GM21528 (cell line): ENCODE measurements around the gene GATD1.

ENCODE experiments used
- ATAC-seq: cut with Tn5 transposase; IDR thresholded peaks from one replicate; pipeline ENCODE4 v1.9.1; 2021; ENCODE audit warnings: mild to moderate bottlenecking, moderate library complexity; ENCODE audit not compliant: unreplicated experiment, low FRiP score

GATD1 gene

GRCh38 chr11:782264-783174 lies 5.2 kb upstream of the GATD1 start:
- no peak for ATAC-seq

- no peak for ATAC-seq
These were observed 2.8 kb upstream of the GATD1 start for GRCh38 chr11:779955-780532.

GRCh38 chr11:778976-779954 lies 2.0 kb upstream of the GATD1 start:
- no peak for ATAC-seq

- ATAC-seq = peak; percentile 37
These were observed 563 bp downstream of the GATD1 start for GRCh38 chr11:776561-777287.

- no peak for ATAC-seq
These were observed 1.1 kb downstream of the GATD1 start for GRCh38 chr11:776263-776560.

DNA sequence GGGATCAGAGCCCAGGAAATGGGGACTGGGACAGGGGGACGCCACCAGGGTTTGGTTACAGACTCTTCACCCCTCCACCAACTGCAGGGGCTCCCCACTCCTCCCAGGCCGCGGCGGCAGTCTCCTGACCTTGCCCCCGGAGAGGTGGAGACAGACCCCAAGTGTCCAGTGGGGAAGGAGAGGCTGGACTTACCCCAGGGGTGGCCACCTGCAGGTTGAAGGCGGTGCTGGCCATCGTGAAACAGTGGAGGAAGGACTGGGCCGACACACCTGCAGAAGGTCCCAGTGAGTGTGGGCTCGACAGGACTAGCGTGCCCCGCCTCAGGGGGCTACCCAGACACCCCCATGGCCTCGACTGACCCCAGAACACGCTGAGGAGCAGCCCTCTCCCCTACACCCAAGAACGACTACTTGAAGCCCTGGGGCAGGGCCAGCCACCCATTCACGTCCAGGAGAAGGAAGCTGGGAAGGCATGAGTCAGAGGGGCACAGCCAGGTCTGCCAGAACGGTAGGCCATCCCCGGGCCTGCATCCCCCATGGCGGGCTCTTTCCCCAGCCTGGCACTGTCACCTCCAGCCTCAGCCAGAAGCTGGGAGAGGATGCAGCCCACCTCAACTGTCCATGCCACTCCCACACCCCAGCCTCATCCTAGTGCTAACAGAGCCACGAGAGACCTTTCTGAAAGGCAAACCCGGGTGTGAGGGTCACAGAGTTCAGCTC lies 2.3 kb downstream of the GATD1 start:
- no peak for ATAC-seq

GRCh38 chr11:773830-774229 lies 3.5 kb downstream of the GATD1 start:
- no peak for ATAC-seq

GRCh38 chr11:773425-773824 lies 3.9 kb downstream of the GATD1 start:
- no peak for ATAC-seq

DNA sequence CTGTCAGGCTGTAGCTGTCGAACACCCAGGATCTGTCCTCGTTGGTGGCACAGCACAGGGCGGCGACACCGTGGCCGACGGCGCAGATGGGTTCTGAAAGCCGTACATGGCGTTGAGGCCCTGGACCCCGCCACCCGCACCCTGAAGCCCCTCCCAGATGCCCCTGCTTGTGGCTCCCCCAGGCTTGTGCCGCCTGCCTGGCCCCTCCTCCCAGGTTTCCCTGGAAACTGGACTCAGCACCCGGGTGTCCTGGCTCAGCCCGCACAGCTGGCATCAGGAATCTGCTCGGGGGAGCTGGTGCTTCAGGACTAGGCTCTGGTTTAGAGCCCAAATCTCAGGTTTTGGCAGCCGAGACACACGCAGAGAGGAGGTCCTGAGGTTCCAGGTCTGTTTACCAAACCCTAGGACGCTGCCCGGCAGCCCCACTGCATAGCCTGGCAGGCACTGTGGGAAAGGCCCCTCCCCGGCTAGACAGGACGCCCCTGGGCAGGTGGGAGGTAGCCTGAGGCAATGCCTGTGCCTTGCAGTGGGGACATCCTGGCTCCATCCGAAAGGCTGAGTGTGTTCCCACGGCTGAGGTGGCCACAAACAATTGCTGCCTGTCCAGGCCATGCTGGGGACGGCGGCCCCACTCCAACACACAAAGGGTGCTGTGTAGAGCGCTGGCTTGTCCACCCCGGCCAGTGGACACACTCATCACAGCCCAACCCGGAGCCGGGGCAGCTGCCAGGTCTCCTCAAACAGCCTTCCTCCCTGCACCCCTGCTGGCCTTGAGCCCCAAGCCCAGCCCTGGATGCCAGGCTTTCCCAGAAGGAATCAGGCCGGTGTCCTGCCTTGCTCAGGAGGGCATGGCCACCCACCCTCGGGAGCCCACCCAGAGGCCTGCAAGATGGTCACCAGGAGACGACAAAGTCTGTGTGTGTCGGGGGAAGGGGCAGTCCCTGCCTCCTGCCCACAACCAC lies 4.6 kb downstream of the GATD1 start:
- ATAC-seq = no peak

DNA sequence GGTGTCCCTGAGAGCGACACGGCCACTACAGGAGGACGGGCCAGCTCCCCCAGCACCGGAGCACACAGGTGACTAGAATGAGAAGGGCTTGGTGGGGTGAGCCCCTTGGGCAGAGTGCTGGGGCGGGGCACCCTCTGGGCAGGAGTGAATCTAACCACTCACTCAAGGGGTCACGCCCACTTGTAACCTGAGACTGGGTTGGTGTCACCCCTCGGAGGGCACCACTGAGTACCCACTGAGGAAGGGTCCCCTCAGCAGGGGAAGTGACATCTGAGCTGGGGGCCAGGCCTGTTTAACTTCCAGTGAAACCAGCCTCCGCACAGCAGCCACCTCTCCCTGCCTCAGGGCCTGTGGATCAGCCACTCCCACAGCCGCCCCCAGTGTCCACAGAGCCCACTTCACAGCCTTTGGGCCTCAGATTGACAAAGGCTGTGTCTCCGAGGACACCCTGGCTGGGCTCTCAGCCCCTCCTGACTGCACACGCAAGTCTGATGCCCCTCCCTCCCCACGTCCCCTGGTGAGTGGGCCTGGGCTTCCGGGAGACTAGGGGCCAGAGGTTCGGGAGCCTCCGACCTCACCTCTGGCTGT lies 5.6 kb downstream of the GATD1 start:
- ATAC-seq = no peak

DNA sequence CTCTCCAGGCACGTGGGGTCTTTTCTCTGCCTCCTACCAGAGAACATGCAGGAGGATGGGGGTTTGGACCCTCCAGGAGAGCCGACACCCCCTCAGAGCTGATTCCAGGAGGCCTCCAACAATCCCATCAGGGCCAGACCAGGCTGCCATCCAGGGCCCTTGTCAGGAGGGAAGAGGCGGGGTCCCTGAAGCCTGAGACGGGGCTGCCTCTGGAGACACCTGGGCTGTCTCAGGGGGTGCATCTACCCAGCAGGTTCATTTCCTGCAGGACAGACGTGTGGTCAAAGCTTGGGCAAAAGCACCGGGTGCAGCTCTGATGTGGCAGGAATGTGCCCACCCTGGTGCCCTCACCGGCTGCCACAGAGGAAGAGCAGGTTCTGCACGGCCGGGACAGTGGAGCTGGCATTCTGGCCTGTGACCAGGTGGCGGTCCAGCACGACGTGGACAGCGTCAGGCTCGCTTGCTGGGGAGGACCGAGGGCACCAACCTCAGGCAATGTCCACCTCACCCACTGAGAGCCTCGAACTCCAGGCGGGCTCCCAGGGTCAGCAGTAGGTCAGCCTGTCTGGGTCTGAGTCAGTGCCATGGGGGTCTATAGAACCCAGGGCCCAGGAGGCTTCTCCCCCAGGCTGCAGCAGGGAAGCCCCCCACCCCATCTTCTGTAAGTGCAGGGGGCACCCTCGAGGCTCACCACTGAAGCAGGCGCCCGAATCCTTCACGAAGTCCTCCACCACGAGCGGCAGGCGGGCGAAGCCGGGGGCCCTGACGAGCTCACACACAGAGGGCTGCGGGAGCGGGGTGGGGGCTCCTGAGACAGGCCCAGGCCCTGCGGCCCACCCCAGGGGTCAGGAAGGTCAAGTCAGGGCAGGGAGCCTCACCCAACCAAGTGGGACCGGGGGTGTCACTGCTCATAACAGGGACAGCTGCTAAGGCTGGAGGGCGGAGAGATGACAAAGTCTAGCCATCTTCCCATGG lies 6.4 kb downstream of the GATD1 start:
- no peak for ATAC-seq

GRCh38 chr11:769887-770641 lies 7.2 kb downstream of the GATD1 start:
- ATAC-seq = no peak

DNA sequence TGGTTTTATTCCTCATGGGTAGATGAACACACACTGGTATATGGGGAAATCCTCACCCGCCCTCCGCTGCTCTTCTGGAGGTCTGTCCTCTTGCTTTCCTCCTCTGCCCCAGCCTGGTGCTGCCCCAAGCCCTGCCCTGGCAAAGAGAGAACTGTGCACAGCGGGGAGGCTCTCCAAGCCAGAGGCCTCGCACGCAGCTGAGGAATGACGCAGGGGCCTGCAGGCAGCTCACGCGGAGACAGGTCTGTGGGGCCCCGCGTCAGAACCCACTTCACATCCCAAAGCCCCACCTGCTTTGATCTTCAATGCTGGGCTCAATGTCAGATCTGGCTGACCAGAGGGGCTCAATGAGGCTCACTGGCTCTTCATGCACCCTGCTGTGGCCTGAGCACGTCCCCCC lies 10.0 kb downstream of the GATD1 start:
- no peak for ATAC-seq

DNA sequence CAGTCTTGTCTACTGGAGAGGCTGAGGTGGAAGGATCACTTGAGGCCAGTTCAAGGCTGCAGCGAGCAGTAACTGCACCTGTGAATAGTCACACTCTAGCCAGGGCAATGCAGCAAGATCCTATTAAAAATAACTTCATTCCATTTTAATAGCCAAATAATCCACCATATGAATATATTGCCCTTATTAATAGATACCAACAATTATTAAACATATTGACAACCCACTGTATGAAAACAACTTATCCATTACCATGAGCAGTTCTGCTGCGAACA lies 10.4 kb downstream of the GATD1 start:
- no peak for ATAC-seq

- ATAC-seq = no peak
These were observed 11.0 kb downstream of the GATD1 start for GRCh38 chr11:766106-766935.

GRCh38 chr11:765802-766091 lies 11.5 kb downstream of the GATD1 start:
- ATAC-seq = no peak
